GM18502 (cell line): Measurements from ENCODE around the gene C12orf60.

Experiments
- ATAC-seq: cut with Tn5 transposase; IDR thresholded peaks from one replicate; pipeline ENCODE4 v1.9.1; 2021; ENCODE audit warnings: mild to moderate bottlenecking; ENCODE audit not compliant: unreplicated experiment, poor library complexity

Gene C12orf60

DNA sequence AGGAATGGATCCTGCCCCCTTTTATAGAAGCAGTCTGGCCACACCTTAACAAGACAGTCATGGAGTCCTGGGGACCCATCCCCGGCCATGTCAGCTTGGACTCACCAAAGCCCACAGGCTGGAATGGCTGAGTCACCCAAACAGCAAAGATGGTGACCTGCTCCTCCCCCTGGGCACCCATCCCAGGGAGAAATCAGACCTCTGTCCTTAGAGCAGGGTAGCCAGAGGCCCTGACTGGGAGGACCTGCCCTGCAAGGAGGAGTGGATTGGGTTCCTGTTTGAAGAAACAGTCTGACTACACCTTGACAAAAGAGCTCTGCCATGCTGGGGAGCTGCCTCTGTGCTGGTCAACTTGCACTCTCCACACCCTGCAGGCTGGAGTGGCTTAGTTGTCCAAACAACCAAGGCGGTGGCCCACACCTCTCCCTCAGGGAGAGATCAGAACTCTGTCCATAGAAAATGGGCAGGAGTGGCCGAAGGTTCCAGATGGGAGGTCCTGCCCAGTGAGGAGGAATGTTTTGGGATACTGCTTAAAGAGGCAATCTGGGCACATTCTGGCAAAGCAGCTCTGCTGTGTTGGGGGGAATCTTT, 65.5 kb downstream of the C12orf60 start:
- no peak for ATAC-seq

DNA sequence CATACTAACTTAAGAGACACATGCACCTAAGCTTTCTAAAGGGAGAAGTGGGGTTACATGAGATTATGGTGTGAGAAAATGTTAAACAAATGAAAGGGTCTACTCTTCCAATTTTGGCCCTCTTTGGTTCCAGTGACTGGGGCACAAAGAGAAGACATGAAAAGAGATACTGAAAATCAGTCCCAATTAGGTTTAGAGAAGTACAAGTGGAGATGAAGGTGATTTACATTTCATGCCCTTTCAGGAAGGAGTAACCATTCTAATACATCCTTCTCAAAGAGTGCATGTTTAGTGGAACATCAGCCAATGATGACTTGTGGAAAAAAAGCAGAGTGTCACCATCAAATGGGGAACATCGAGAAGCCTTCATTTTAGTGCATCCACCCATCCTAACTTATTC, 67.8 kb downstream of the C12orf60 start:
- no peak for ATAC-seq

DNA sequence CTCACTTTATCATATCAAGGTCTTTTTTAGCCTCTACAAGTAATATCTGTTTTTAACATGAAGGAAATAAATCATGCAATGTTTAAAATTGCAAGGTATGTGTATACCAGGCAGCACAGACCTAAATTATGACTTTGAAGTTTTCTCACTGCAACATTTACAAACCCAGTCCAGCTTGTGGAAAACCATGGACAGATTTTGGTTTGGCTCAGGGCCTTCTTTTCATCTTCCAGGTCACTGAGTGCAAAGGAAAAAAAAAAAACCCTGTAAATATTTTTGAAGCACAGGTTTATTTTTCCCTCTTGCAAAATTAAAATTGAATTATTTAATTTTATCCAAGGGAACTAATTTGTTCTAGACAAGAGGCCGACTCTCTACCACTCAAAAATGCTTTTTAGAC, 68.4 kb downstream of the C12orf60 start:
- ATAC-seq, result no peak

DNA sequence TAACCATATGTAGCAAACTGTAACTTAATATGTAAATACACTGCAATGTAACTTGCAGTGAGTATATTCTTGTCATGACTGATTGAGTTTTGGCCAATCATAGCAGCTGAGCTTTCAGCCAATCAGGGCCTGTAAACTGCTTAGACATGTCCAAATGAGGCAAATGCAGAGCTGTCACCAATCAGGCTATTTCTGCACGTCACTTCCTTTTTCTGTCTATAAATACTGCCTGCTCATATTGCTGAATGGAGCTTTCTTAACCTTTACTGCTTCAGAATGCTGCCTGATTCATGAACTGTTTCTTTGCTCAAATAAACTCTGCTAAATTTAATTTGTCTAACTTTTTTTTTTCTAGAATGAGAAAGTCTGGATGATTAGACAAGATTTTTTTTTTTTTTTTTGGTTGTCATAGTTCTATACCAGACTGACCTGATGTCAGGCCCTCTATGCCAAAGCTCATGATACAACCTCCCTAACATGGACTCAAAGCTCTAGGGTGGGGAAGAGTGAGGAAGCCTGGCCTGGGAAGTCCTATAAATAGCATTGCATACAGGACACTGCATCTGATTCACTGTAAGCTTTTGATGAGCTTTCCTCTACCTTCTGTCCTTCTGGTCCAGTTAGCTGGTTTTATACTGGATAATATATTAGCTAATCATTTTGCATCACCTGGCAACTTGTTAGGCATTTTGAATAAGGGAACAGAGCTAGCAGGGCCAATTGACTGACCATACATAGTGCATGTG, 70.1 kb downstream of the C12orf60 start:
- ATAC-seq, result no peak
